HT-29 (cell line): Measurements from ENCODE around the gene SCYGR1. TPM values are rescaled to one million over a fixed set of nuclear protein-coding genes. Genes with fewer than 3 reads are reported as not detected.
"Not testable (repeated sequence)": the region's sequence is repeated elsewhere in the genome, so short reads cannot be mapped to it uniquely, and the experiment has no call there.

Experiments used
- DNase-seq: peaks from one replicate; pipeline ENCODE4 v3.0.0-alpha.2; 2015; ENCODE audit warnings: low spot score
- total RNA-seq: library from RNA; depleted of rRNA; stranded (reverse); fragments of >200 nt; shearing (Covaris generic); gene quantifications from 2 replicates; pipeline ENCODE4 v1.2.3, GENCODE V29; 2014; rRNA removed

The SCYGR1 gene
- total RNA-seq, result not detected in 2 replicates

GRCh38 chr2:227387583-227387982 is at the start of gene SCYGR1:
Gene SCYGR1 (minus strand): TSS chr2:227387949. CDS start chr2:227387949, 0 bp downstream.
- not testable (repeated sequence) for DNase-seq

GRCh38 chr2:227436436-227437174 is 48.9 kb upstream of the SCYGR1 start:
- DNase-seq, result no peak

- no peak for DNase-seq
These were observed 45.4 kb upstream of the SCYGR1 start for GRCh38 chr2:227433171-227433570.

GRCh38 chr2:227430639-227431038 is 42.9 kb upstream of the SCYGR1 start:
- no peak for DNase-seq

GRCh38 chr2:227428731-227429285 is 41.1 kb upstream of the SCYGR1 start:
- DNase-seq, result no peak

GRCh38 chr2:227423656-227424499 is 36.1 kb upstream of the SCYGR1 start:
- DNase-seq, result no peak

- no peak for DNase-seq
These were observed 32.6 kb upstream of the SCYGR1 start for GRCh38 chr2:227420087-227421052.

GRCh38 chr2:227416701-227417100 is 29.0 kb upstream of the SCYGR1 start:
- no peak for DNase-seq

- DNase-seq, result peak; percentile 47
These were observed 28.0 kb upstream of the SCYGR1 start for GRCh38 chr2:227415538-227416424.

- DNase-seq, result no peak
These were observed 27.1 kb upstream of the SCYGR1 start for GRCh38 chr2:227414846-227415245.

GRCh38 chr2:227413371-227413770 is 25.6 kb upstream of the SCYGR1 start:
- DNase-seq, result no peak

- DNase-seq, result no peak
These were observed 25.1 kb upstream of the SCYGR1 start for GRCh38 chr2:227412877-227413276.

- no peak for DNase-seq
These were observed 24.2 kb upstream of the SCYGR1 start for GRCh38 chr2:227411990-227412350.

- DNase-seq, result no peak
These were observed 23.7 kb upstream of the SCYGR1 start for GRCh38 chr2:227411320-227411989.

- no peak for DNase-seq
These were observed 22.4 kb upstream of the SCYGR1 start for GRCh38 chr2:227410191-227410590.

- no peak for DNase-seq
These were observed 19.9 kb upstream of the SCYGR1 start for GRCh38 chr2:227407591-227408151.

- peak; percentile 96 for DNase-seq
These were observed 18.7 kb upstream of the SCYGR1 start for GRCh38 chr2:227406177-227407031.

GRCh38 chr2:227404585-227405271 is 17.0 kb upstream of the SCYGR1 start:
- DNase-seq, result no peak
